GM12878 (cell line): ENCODE measurements around the gene PRMT2. TPM values are rescaled to one million over a fixed set of nuclear protein-coding genes. Genes with fewer than 3 reads are reported as not detected.

ENCODE experiments used
- ATAC-seq: fragments of 200-7000 bp; cut with Tn5 transposase; 3 replicates; pipeline ENCODE4 v1.9.1; 2020; ENCODE audit warnings: mild to moderate bottlenecking, moderate library complexity
- BruUV-seq: library from RNA; stranded (reverse); fragments of 400-500 nt; replicated peaks from 2 replicates; lab custom pipeline; 2021; lab: Mats Ljungman, UMichigan
- CTCF ChIA-PET: fragments of 300-600 bp; sonication (Branson Sonifier 250); formaldehyde crosslinking; extraction: SDS; loops from one replicate; lab custom pipeline; 2021; ENCODE audit warnings: inconsistent platforms; lab: Yijun Ruan, JAX
- POLR2A ChIA-PET: fragments of 350-600 bp; formaldehyde crosslinking; extraction: SDS; loops from one replicate; lab custom pipeline; 2021; ENCODE audit warnings: inconsistent platforms; lab: Charles Lee
- RAD21 ChIA-PET: fragments of 300-600 bp; sonication (Branson Sonifier 250); formaldehyde crosslinking; loops from one replicate; lab custom pipeline; 2023; ENCODE audit warnings: antibody characterized with exemption; ENCODE audit not compliant: unreplicated experiment; lab: Charles Lee
- SMC1A ChIA-PET: fragments of 300-600 bp; sonication (Branson Sonifier 250); formaldehyde crosslinking; loops from one replicate; lab custom pipeline; 2023; ENCODE audit not compliant: unreplicated experiment, uncharacterized antibody; lab: Charles Lee
- DNase-seq: peaks from one replicate; pipeline ENCODE4 v3.0.0-alpha.2; 2011; ENCODE audit warnings: low read depth, low spot score
- FAIRE-seq: peaks from 3 replicates; lab custom pipeline; 2011; peaks lifted over from hg19 to GRCh38; lab: Jason Lieb, UNC
- H2AFZ ChIP-seq: 2 replicates; pipeline ENCODE4 v1.6.0; 2011; ENCODE audit warnings: low read depth, low read length, control low read depth; ENCODE audit not compliant: control insufficient read depth
- H3K27ac ChIP-seq: 2 replicates; pipeline ENCODE4 v1.5.1; 2011; ENCODE audit warnings: control low read depth; ENCODE audit not compliant: control insufficient read depth, insufficient read depth
- H3K27me3 ChIP-seq, 2 experiments: replicated peaks in 1 of 2; 2 replicates each; pipeline versions ENCODE4 v1.6.0 to v1.6.1; 2011; ENCODE audit warnings: low read length in 1 of 2; ENCODE audit not compliant: control insufficient read depth in 2 of 2, insufficient read depth in 2 of 2
- H3K36me3 ChIP-seq, 2 experiments: 2 replicates each; pipeline ENCODE4 v1.5.1; 2011; ENCODE audit warnings: low read length in 1 of 2; ENCODE audit not compliant: control insufficient read depth in 2 of 2, insufficient read depth in 2 of 2
- H3K4me1 ChIP-seq: 2 replicates; pipeline ENCODE4 v1.6.1; 2011; ENCODE audit warnings: mild to moderate bottlenecking, low read length, moderate library complexity, mixed read lengths; ENCODE audit not compliant: control insufficient read depth, insufficient read depth
- H3K4me2 ChIP-seq: 2 replicates; pipeline ENCODE4 v1.6.0; 2011; ENCODE audit warnings: control low read depth; ENCODE audit not compliant: control insufficient read depth, insufficient read depth
- H3K4me3 ChIP-seq: fragments of 200-600 bp; sonication (generic); 2 replicates; pipeline ENCODE4 v1.5.1; 2016
- H3K79me2 ChIP-seq: 2 replicates; pipeline ENCODE4 v1.6.0; 2011; ENCODE audit warnings: low read length; ENCODE audit not compliant: control insufficient read depth, insufficient read depth
- H3K9ac ChIP-seq: 2 replicates; pipeline ENCODE4 v1.8.0; 2011; ENCODE audit warnings: low read length, control low read depth, mixed read lengths; ENCODE audit not compliant: control insufficient read depth, insufficient read depth
- H3K9me3 ChIP-seq: replicated peaks from 3 replicates; pipeline ENCODE4 v1.5.1; 2011; ENCODE audit warnings: mild to moderate bottlenecking, low read length; ENCODE audit not compliant: control insufficient read depth, insufficient read depth
- H4K20me1 ChIP-seq: 2 replicates; pipeline ENCODE4 v1.6.0; 2011; ENCODE audit not compliant: control insufficient read depth, insufficient read depth
- ATF3 ChIP-seq: IDR thresholded peaks from 2 replicates; pipeline ENCODE4 v1.6.1; 2011; ENCODE audit warnings: low read depth, mild to moderate bottlenecking, low read length, moderate library complexity, borderline replicate concordance; ENCODE audit errors: extremely low read depth
- BCLAF1 ChIP-seq: fragments of 450-650 bp; IDR thresholded peaks from 2 replicates; pipeline ENCODE4 v1.6.1; 2017; ENCODE audit warnings: antibody characterized with exemption, mild to moderate bottlenecking, moderate library complexity
- CBFB ChIP-seq: IDR thresholded peaks from 2 replicates; pipeline ENCODE4 v1.6.1; 2016; ENCODE audit warnings: antibody characterized with exemption, low read depth
- FOXM1 ChIP-seq: IDR thresholded peaks from 2 replicates; pipeline ENCODE4 v1.6.1; 2012; ENCODE audit warnings: low read depth, mild to moderate bottlenecking, inconsistent platforms, low read length, moderate library complexity
- HDAC6 ChIP-seq: fragments of 200-600 bp; sonication (generic); IDR thresholded peaks from one replicate; pipeline ENCODE4 v1.8.0; 2017; ENCODE audit warnings: antibody characterized with exemption; ENCODE audit not compliant: unreplicated experiment
- NFYA ChIP-seq: IDR thresholded peaks from 2 replicates; pipeline ENCODE4 v1.6.1; 2011; ENCODE audit warnings: low read depth, mild to moderate bottlenecking, low read length, improper control_type of control experiment, borderline replicate concordance
- NR2C2 ChIP-seq: IDR thresholded peaks from 2 replicates; pipeline ENCODE4 v1.6.1; 2011; ENCODE audit warnings: borderline replicate concordance, low read depth; ENCODE audit not compliant: control insufficient read depth, insufficient read length
- RUNX3 ChIP-seq: IDR thresholded peaks from 2 replicates; pipeline ENCODE4 v1.6.1; 2012; ENCODE audit warnings: low read length, inconsistent platforms
- STAT1 ChIP-seq: fragments of 450-650 bp; conservative IDR thresholded peaks from 2 replicates; pipeline ENCODE4 v1.6.1; 2014; ENCODE audit warnings: antibody characterized with exemption, mild to moderate bottlenecking
- TBL1XR1 ChIP-seq: IDR thresholded peaks from 2 replicates; pipeline ENCODE4 v1.6.1; 2012; ENCODE audit warnings: low read depth, low read length, improper control_type of control experiment
- ZNF24 ChIP-seq: fragments of 450-650 bp; IDR thresholded peaks from 2 replicates; pipeline ENCODE4 v1.6.1; 2017; ENCODE audit warnings: antibody characterized with exemption, mild to moderate bottlenecking
- ZNF687 ChIP-seq: fragments of 450-650 bp; IDR thresholded peaks from 2 replicates; pipeline ENCODE4 v1.6.1; 2017; ENCODE audit warnings: mild to moderate bottlenecking, moderate library complexity
- WGBS: methylation state at CpG from one replicate; pipeline ENCODE4 v1.1.6; 2016; ENCODE audit warnings: low lambda C conversion rate; ENCODE audit not compliant: insufficient replicate concordance, insufficient coverage; ENCODE audit errors: missing lambda C conversion rate; 5-methylcytosine and 5-hydroxymethylcytosine counted together
- in situ Hi-C: fragments of 300-500 bp; cut with MboI; formaldehyde crosslinking; loops from 9 replicates; pipeline ENCODE4 v1.14.3; 2018; ENCODE audit warnings: mixed read lengths
- intact Hi-C: fragments of 100-400 bp; cut with micrococcal nuclease; formaldehyde crosslinking; loops from one replicate; pipeline ENCODE4 v1.14.2; 2022; ENCODE audit not compliant: unreplicated experiment
- polyA plus RNA-seq, 11 experiments: library from polyadenylated mRNA; depleted of rRNA in 4 of 11; unstranded in 6 of 11; stranded (reverse) in 5 of 11; fragments of >200 nt; fragmentation: Nextera tagmentation in 4 of 11; fragmentation: Illumina TruSeq in 1 of 11; extraction: Ambion mirVana in 4 of 11; extraction: Trizol in 1 of 11; gene quantifications; 1 replicate in 1 of 11; 2 replicates in 10 of 11; pipeline versions ENCODE4 v1.2.1 to v1.2.3, GENCODE V29; 2011 to 2016; ENCODE audit warnings: inconsistent platforms in 2 of 11, missing spikeins in 2 of 11, low read depth in 1 of 11
- total RNA-seq, 4 experiments: library from RNA; depleted of rRNA in 3 of 4; stranded (reverse); fragments of >200 nt in 3 of 4; fragmentation: Illumina TruSeq in 1 of 4; extraction: Trizol in 1 of 4; gene quantifications; 2 replicates each; pipeline versions ENCODE4 v1.2.1 to v1.2.3, GENCODE V29; 2013 to 2021

Gene PRMT2
- total and polyA plus RNA-seq, 10 of the 15 experiments (the other 5 are each of a cell fraction or from before 2014, with no cell fraction given): 16.1 to 48.6 (median 36.2) TPM

GRCh38 chr21:46675595-46676280, 40.3 kb downstream of the PRMT2 start:
- DNase-seq (no peak), FAIRE-seq (no peak), ATAC-seq (no peak)
- Histone ChIP-seq H3K79me2 (no peaks in the 10 kb centered on the region), H4K20me1 (no peaks in the 10 kb centered on the region), H3K4me1 (no peaks in the 10 kb centered on the region), H3K9ac (no peak overlapping the region), H2AFZ (no peak overlapping the region), H3K9me3 (no peaks in the 10 kb centered on the region), H3K4me2 (no peak overlapping the region), H3K4me3 (no peak overlapping the region), H3K36me3 (no peaks in the 10 kb centered on the region), H3K27me3 (no peaks in the 10 kb centered on the region), H3K27ac (no peak overlapping the region)
- intact Hi-C loops: no loop called here
- no TSS peak for BruUV-seq
- ChIA-PET RAD21 (no interaction called here), CTCF (interaction anchor here (0.8 kb wide), 1 partner anchor 14 kb away, joined by 4 read pairs; no protein-coding TSS in a partner anchor), SMC1A (no interaction called here), POLR2A (interaction anchor here (0.7 kb wide), 1 partner anchor 81 kb away, joined by 6 read pairs; no protein-coding TSS in a partner anchor)
- 43% methylated on average over 2 of the region's 2 CpGs for WGBS
- in situ Hi-C loops: no loop called here
- no peak for TF ChIP-seq ZNF687
- TF ChIP-seq ATF3: no peak
- no peak for TF ChIP-seq TBL1XR1
- TF ChIP-seq STAT1: no peak
- TF ChIP-seq HDAC6: no peak
- TF ChIP-seq RUNX3: no peak
- no peak for TF ChIP-seq FOXM1
- TF ChIP-seq ZNF24: no peak
- no peak for TF ChIP-seq NFYA
- no peak for TF ChIP-seq NR2C2
- no peak for TF ChIP-seq BCLAF1
- no peak for TF ChIP-seq CBFB
